LoVo (cell line): Measurements from ENCODE around the gene CEACAM1.
"Not testable (repeated sequence)": the region's sequence is repeated elsewhere in the genome, so short reads cannot be mapped to it uniquely, and the experiment has no call there.

Experiments
- DNase-seq: peaks from one replicate; pipeline ENCODE4 v3.0.0-alpha.2; 2016; ENCODE audit warnings: low spot score

CEACAM1 gene

DNA sequence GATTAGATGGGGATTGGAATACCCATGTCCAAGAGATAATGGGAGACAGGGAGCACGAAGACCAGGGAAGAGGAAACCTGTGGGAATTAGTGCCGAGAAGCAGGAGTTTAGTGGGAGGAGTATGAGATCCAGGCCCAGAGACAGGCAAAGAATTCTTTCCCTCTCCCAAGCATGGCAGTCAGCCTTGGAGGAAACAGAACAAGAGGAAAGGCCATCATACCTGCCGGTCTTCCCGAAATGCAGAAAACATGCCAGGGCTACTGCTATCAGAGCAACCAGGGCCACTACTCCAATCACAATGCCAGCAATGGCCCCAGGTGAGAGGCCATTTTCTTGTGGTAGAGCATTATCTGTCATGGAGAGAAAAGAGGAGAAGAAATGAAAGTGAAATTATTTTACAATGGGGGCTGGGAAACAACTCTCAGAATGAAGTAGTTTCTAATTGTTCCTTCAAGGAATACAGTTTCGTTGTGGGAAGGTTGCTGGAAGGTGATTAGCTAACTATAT, 16.1 kb downstream of the CEACAM1 start:
- no peak for DNase-seq

DNA sequence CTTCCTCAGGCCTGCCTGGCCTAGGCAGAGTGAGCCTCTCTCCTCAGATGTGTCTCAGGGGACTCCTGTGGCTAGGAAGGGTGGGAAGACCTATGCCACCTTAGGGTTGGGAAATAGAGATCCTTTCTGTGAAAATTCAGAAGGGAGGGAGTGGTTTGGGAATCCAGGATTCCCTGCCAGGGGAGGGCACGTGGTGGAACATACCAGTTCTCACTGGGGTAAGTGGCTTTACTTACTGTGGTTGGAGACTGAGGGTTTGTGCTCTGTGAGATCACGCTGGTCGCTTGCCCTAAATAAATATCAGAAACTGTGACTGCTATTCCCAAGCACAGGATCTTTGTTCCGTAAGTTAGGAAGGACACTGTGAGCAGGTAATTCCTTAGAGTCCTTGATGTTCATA, 16.9 kb downstream of the CEACAM1 start:
- DNase-seq: no peak

DNA sequence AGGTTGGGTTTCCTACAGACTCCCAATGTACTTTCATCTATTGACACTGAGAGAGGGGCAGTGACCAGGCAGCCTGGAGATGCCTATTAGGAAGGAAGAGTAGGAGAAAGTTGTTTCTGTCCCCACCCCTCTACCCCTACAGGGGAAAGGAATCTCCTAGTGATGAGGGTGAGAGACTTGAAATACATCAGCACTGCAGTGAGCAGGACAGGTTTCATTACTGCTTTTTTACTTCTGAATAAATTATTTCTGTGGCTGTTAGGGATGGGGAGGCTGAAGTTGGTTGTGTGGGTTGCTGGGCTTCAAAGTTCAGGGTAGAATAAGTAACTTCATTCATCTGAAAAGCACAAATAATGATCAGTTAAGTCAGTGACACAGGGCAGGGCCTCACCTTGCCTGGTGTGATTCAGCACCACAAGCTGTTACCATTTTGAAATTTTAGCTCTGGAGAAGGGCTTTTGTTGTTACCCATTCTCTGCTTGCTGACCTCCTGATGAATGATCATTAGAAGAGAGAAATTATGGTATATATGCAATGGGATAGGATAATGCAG, 19.3 kb downstream of the CEACAM1 start:
- DNase-seq: no peak

DNA sequence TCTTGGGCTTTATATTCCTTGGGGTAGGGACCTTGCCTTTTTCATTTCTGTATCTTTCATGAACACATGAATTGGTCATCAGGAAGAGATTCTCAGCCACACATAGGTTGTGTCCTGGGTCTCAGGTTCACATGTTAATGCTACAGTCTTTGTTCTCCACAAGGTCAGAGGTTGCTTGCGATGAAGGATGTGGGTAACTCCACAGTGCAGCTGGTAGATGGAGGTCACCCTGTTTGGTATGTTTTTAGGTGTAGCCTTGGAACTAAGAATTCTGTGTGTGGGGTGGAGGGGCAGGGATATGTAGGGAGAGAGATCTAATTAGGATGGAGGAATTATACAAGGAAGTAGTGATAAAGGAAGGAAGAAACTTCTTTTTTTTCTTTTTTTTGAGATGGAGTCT, 23.2 kb downstream of the CEACAM1 start:
- no peak for DNase-seq

DNA sequence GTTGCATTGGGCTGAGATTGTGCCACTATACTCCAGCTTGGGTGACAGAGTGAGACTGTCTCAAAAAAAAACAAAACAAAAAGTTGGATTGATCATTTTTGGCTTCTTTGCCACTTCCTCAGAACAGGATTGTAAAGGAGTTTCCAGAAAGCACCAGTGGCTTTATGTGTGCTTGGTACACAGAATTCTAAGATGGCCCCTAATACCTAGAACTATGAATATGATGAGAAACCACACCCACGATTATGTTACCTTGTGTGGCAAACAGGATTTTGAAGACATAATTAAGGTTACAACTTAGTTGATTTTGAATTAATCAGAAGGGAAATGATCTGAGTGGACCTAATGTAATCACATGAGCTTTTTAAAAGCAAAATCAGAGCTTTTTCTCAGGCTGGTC, 26.5 kb downstream of the CEACAM1 start:
- no peak for DNase-seq

DNA sequence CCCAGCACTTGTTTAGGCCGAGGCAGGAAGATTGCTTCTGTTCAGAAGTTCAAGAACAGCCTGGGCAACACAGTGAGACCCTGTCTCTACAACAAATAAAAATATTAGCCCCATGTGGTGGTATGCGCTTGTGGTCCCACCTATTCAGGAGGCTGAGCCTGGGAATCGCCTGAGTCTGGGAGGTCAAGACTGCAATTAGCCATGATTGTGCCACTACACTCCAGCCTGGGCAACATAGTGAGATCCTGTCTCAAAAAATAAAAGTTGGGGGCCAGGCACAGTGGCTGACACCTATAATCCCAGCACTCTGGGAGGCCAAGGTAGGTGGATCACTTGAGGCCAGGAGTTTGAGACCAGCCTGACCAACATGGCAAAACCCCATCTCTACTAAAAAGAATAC, 27.0 kb downstream of the CEACAM1 start:
- not testable (repeated sequence) for DNase-seq

DNA sequence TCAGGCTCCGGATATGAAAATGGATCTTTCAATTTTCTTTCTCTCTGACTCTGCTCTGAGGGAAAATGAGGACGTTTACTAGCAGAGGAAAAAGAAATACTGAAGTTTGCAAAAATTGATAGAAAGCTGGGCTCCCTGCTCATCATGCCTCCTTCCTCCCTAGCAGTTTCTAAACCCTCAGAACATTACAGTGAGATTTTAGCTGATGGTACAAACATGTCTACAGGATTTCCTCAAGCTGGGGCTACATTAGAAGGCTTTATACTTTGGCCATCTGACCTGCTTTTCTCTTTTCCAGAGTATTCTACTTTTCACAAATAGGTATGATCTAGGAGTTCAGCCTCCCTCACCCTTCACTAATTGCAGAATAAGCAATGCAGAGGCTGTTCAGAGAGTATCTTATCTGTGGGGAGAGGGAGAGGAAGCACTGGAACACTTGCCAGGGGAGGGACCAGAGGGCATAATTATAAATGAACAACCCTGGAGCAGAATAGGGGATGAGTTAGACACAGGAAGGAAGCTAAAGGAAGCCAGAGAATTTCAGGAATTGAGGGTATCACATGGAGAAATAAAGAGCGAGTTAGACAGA, 30.0 kb downstream of the CEACAM1 start:
- no peak for DNase-seq

DNA sequence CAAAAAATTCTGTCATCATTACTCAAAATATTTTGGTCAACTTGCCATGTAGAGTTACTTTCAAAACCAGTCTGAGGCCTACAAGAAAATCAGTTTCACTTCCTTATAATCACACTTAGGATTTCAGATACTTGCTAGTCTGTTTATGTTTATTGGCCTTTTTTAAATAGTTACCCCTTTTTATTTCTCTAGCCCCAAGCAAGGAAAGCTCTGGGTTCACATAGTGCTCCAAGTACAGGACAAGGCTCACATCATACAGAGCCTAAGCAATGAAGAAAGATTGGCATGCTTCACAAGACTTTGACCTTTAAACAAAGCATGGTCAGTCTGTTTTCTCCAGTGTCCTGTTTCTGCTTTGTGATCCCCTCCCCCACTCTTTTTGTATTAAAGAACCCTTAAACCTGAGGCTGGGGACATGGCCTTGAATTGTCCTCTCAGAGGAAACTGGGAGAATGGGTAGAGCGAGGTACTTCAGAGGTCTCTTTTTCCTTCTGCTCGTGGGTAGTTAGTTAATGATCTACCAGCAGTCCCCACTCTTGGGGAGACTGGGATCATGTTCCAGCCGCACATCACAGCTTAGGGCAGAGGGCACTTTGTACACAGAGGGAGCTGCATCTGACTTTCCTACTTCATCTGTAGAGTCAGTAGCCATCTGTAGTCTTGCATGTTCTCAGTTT, 30.7 kb downstream of the CEACAM1 start:
- DNase-seq: peak; percentile 67

DNA sequence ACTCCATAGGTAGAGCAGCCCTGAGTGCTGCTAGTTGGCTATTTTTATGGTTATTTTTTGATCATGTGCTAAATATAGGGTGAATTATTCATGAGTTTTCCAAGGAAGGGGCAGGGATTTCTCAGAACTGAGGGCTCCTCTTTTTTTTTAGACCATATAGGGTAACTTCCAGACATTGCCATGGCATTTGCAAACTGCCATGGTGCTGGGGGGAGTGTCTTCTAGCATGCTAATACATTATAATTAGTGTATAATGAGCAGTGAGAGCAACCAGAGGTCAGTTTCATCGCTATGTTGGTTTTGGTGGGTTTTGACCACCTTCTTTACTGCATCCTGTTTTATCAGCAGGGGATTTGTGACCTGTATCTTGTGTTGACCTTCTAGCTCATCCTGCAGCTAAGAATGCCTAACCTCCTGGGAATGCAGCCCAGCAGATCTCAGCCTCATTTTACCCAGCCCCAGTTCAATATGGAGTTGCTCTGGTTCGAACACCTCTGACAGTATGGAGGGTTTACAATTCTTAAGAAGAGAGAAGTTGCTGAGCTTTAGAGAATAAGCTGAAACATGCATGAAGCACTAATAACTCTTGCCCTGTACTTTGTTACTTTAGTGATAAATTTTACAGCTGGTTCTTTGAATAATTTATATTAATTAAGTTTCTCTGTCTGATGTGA, 31.7 kb downstream of the CEACAM1 start:
- no peak for DNase-seq

DNA sequence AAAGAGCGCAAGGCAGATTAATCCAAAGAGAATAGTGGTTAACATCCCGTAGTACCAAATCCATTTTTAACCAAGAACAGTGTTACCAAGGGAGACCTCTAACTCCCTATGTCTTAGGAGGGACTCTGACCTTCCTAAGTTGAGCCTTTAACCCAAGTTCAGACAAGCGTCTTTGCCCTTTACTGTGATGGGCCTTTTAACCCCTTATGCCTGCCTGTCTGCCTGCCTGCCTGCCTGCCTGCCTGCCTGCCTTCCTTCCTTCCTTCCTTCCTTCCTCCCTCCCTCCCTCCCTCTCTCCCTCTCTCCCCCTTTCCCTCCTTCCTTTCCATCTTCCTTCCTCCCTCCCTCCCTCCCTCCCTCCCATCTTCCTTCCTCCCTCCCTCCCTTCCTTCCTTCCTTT, 32.6 kb downstream of the CEACAM1 start:
- DNase-seq: no peak

DNA sequence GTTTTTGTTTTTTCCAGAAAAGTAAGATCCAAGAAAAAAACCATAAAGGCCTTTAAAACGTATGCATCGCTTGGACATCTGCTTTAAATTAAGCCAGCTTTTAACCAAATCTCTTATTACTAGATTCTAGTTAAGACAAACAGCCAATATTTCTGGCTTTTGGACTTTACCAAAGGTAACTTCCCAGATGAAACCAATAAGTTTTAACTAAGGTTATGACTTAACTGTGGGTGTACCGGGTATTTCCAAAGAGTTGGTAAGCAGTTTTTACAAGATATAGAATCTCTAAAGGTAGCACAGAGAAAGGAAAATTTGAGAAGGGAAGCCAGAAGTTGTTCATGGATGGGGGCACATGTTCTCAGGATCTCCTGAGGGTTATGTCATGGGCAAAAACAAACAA, 34.0 kb downstream of the CEACAM1 start:
- DNase-seq: no peak

DNA sequence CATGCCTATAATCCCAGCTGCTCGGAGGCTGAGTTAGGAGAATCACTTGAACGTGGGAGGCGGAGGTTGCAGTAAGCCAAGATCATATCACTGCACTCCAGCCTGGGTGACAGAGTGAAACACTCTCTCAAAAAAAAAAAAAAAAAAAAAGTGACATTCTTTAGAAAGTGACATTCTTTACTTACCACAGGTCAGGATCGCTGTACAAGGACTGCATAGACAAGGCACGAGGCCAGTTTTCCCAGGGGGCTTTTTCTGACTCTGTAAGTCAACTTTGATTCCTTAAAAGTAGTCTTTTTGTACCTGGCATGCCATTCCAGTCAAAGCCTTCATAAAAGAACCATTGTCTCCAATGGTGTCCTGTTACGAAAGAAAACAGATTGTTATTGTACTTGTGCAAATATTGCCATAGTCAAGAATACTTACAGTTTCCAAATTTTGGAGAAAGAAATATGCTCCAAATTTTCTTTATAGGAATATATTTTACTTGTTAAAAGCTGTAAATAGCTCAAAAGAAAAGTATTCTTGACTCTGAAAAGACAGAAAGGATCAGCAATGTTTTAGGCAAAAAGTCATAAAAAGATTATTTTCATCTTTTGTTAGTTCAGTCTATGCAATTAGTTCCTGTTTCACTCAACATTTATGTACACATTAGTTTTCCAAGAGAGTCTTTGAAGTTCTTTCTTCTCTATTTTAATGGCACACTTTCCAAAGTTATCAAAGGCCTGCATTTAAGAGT, 39.3 kb downstream of the CEACAM1 start:
- no peak for DNase-seq

DNA sequence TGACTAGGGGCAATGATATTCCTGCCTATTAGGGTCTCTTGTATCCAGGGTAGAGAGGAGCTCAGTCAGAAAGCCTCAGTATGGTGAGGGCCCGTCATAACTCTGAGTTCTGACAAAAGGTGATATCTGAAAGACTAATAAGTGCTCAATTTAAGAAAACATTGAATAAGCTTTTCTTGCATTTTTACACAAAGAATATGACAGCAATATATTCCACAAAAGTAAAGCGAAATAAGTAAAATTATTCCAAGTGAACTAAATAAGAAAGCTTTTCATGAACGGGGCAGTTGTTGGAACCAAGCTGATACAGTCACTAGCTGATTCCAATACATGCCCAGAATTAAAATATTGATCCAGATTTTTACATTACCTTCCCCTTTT, 40.5 kb downstream of the CEACAM1 start:
- DNase-seq: no peak

DNA sequence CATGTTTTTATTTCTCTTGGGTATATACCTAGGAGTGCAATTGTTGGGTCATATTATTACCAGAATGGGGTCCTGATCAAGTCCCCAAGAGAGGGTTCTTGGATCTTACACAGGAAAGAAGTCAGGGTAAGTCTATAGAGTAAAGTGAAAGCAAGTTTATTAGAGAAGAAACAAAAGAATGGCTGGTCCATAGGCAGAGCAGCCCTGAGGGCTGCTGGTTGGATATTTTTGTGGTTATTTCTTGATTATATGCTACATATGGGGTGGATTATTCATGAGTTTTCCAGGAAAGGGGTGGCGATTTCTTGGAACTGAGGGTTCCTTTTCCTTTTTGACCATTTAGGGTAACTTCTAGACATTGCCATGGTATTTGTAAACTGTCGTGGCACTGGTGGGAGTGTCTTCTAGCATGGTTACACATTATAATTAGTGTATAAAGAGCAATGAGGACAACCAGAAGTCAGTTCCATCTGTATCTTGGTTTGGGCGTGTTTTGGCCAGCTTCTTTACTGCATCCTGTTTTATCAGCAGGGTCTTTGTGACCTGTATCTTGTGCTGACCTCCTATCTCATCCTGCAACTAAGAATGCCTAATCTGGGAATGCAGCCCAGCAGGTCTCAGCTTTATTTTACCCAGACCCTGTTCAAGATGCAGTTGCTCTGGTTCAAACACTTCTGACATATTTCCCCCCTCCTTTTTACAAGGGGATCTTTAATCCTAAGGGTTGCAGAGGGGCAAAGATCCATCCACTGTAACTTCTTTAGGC, 41.1 kb downstream of the CEACAM1 start:
- DNase-seq: no peak

DNA sequence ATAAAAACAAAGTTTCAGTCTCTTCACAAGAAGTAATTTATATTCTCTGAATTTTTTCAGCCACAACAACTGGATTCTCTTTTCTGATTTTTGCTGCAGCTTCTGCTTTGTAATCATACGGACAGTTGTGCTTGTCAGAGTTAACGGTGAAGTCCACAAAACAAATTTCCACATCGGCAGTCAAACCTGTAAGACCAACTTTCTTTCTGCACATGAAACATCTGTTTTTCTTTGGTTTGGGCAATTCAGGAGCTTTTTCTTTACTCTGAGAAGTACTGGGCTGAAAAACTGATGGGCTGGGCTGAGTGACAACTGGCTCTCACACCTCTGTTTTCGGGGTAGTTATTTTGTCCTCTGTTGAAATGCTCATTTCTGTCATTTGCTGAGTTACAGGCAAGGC, 43.2 kb downstream of the CEACAM1 start:
- DNase-seq: not testable (repeated sequence)

DNA sequence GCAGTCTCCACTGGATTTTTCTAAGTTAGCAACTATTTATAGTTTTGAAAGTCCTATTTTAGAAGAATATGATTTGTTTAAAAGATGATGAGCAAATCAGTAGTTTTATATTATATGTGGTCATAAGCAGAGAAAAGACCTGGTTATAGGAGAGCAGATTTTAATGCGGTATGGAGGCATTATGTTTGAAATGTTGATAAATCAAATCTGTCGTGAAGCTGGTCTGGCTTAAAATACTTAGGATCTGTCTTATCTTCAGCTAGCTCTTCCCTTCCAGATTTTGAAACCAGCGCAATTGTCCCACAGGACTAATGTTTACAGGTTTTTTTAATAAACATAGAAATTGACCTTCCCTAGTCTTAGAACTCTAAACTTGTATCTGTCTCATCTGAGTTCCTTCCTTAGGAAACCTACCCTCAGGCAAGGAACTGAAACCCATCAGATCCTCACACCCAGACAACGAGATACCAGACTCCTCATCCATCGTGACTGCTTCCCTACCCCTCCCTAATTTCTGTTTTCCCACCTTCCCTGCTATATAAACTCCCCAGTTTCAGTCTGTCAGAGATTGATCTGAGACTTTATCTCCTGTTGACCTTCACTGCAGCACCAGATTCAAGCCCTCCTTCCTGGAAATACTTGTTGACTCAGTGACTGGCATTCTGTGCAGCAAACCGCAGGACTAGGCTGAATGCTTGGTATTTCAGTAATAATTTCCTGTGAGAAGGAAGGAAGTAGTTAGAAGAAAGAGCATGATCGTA, 47.8 kb downstream of the CEACAM1 start:
- no peak for DNase-seq

DNA sequence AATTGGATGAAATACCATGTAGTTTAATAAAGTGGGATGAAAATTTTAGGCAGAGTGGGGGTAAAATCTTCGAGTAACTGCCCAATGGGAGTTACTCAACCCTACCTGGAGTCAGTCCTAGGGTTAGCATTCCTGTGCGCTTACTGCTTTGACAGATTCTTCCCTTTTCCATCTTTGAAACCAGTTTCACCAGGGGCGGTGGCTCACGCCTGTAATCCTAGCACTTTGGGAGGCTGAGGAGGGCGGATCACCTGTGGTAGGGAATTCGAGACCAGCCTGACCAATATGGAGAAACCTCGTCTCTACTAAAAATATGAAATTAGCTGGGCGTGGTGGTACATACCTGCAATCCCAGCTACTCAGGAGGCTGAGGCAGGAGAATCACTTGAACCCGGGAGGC, 48.5 kb downstream of the CEACAM1 start:
- DNase-seq: no peak

DNA sequence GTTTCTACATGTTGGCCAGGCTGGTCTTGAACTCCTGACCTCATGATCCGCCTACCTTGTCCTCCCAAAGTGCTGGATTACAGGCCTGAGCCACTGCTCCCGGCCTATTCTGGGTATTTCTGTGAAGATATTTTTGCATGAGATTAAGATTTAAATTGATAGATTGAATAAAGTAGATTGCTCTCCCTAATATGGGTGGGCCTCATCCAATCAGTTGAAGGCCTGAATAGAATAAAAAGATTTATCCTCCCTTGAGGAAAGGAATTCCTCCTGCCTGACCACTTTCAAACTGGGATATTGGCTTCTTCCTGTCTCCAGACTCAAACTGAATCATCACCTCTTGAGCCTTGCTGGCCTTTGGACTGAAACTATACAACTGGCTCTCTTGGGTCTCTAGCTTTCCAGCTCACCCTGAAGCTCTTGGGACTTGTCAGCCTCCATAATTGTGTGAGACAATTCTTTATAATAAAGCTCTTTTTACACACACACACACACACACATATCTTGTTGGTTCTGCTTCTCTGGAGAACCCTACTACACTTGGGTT, 49.4 kb downstream of the CEACAM1 start:
- DNase-seq: no peak

DNA sequence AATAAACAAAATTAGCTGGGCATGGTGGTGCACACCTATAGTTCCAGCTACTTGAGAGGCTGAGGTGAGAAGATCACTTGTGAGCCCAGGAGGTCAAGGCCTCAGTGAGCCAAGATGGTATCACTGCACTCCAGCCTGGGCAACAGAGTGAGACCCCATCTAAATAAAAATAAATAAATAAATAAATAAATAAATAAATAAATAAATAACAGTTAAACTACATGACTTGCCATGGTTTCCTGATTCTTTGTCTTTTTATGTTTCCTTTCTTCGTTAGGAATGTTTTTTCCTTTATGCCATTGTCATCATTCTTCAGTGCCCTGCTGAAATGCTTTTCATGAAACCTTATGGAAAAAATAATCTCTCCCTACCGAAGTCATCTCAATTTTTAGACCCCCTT, 50.3 kb downstream of the CEACAM1 start:
- no peak for DNase-seq

DNA sequence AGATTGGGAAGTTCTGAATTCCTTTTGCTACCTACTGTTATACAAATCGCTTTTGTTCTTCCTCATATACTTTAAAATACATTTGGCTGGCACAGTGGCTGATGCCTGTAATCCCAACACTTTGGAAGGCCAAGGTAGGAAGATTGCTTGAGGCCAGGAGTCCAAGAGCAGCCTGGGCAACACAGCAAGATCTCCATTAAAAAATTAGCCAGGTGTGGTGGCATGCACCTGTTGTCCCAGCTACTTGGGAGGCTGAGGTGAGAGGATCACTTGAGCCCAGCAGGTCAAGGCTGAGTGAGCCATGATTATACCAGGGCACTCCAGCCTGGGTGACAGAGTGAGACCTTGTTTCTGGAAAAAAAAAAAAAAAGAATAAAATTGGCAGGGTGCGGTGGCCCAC, 51.2 kb downstream of the CEACAM1 start:
- no peak for DNase-seq

DNA sequence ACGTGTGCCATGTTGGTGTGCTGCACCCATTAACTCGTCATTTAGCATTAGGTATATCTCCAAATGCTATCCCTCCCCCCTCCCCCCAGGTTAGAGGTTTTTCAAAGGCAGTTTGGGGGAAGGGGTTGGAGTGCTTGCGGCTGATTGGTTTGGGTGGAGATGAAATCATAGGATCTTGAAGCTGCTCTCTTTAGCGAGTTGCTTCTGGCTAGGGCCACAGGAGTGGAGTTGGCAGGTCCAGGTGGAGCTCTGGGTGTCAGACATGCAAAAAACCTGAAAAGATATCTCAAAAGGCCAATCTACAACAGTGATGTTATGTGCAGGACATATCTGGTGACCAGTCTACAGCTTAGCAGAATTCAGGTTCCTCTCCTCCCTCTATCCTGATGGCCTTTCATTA, 52.9 kb downstream of the CEACAM1 start:
- DNase-seq: no peak
